ENCODE results near the gene MEGF10.

MEGF10 gene

DNA sequence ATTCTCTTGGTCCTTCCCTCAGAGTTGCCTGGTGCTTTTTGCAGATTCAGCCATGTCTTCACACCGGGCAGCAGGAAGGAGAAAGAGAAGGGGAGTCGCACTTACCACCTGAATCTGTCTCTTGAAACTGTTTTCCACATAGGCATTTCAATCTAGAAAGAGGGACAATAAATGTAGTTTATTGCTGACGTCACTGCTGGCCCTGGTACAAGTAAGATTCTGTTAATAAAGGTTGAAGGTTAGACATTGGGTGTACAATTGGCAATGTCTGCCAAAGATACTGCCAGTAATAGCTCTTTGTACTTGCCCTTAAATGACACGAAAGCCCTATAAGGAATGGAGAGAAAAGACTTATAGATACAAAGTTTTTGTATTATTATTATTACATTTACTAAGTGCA, 72.8 kb downstream of the MEGF10 start:
- in situ Hi-C loops (cut with HindIII; ENCODE audit: low sequenced_read_pairs), result no loop called here

DNA sequence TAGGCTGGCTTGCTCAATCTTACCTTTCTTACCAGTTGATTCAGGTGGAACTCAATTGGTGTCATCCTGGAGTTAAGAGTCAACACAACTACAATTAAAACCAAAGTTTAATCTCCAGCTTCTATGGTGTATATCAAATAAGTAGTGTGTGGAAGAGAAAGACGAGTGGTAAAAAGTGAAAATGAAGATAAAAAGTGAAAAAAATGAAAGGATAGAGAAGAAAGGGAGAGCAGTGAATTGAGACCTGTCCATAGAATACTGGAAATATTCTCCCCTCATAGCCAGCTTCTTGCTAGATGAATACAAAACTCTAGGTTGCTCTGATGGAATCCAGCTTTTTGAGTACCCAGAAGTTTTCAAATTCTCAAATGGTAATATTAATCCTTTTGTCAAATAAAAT, 76.4 kb downstream of the MEGF10 start:
- in situ Hi-C loops (cut with HindIII; ENCODE audit: low sequenced_read_pairs), result no loop called here

DNA sequence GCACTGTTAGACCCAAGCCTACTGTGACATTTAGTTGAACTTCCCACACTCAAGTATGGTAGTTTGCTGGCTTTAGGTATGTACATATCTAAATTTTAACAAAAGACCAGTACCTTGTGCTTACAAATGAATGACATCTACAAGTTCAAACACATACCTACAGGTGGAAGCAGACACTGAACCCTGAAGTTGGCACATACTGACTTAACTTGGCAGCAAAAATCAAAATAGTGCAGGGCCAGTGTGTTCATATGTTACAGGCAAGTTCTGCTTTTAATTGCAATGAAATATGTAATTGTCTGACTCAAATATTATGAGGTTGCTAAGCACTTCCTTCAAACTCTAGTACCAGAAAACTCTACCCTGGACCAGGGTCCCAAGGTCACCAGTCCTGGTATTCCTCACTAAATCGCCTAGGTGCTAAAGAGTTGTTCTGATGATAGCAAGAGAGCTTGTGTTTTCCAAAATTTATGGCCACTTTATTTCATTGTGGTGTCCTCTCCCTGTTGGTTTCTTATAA, 77.4 kb downstream of the MEGF10 start:
- in situ Hi-C loops (cut with HindIII; ENCODE audit: low sequenced_read_pairs), result no loop called here

DNA sequence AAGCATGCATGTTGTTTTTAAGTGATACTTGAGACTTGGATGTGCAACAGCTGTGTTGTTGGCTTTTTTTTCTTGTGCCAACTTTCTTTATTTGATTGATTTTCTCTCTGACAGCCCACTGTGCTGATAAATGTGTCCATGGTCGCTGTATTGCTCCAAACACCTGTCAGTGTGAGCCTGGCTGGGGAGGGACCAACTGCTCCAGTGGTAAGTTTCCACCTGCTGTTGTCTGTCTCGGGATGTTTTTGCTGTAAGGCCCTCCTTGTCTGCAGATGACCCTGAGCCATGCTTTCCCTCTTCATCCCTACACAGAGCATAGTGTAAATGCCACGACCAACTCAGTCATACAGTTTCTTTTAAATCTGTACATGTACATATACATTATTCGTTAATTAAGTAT, 79.2 kb downstream of the MEGF10 start:
- in situ Hi-C loops (cut with HindIII; ENCODE audit: low sequenced_read_pairs), result no loop called here

DNA sequence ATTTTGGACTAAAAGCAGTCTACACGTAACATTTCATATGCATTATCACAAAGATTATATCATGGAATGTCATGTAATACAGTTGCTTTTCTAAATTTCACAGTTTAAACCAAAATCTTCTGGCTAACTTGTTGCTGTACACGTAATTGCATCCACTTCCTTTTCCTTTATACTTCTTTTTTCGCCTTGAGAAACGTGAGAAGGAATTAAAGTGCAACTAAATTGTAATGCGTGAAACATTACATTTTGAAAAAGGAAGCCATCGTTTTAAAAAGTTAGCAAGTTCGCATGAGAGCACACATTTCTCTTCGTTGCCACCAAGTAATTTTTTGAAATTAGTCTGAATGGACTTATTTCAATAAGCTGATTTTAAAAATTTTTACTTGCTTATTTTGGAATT, 80.0 kb downstream of the MEGF10 start:
- in situ Hi-C loops (cut with HindIII; ENCODE audit: low sequenced_read_pairs), result no loop called here

DNA sequence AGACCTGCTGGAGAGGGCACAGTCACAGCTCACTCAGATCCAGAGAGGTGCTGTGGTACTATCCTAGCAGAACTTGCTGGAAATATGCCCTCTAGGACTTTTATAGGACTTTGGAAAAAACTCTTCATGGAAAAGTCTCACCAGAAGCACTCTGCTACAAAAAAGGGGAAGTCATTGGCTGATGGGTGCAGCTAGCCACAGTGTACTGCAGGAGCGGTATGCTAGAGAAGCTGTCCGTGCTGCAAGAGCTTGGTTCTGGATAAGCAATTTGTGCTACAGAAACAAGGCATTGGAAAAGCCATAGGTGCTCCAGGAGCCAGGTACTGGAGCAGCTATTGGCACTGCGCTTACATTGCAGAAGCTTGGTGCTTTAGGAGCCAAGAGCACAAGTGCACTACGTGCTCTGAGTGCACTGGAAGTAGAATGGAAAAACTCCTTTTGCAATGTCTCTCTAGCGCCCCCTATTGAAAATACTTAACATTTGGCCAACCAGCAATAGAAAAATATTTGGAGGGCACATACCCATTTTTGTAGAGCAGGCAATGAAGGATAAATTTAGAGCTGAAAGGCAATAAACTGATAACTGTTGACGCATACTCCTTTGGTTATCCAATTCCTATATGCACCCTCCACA, 83.4 kb downstream of the MEGF10 start:
- in situ Hi-C loops (cut with HindIII; ENCODE audit: low sequenced_read_pairs), result no loop called here

DNA sequence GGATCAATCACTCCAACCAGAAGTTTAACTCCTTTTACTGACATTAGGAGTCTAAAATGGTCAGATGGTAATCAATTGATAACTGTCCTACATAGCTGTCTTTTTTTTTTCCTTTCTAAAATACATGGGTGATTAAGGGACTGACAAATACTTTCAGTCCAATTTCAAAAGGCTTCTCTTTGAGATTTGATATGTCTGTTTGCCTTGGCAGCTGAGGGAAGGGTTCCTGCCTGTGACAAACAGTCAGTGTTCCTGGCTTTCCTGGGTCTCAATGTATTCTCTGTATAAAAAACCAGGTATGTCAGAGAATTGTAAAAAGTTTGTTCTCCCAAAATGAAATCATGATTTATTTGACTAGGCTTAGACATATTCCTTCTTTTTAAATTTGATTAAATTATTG, 84.5 kb downstream of the MEGF10 start:
- in situ Hi-C loops (cut with HindIII; ENCODE audit: low sequenced_read_pairs), result no loop called here

DNA sequence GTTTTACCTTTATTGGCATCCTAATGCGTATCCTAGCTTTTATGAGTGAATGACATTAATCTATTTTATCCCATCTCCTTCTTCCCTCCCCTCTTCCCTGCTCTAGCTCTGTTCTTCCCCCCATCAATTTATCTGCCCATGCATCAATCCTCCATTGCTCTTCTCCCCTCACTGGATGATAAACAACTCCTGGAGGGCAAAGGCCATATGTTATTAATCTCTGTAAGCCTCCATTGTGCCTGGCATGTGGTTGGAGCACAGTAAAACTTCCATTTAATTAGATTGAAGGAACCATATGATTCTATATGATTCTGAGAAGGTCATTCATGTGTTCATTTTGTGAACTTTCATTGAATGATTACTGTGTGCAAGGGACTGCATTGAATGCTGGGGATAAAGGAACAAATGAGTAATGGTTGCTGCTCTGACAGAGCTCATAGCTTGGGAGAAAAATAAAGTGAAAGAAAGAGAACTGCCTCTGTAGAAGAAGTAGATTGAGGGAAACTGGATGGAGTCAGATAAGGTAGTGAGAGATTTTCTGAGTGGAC, 85.0 kb downstream of the MEGF10 start:
- in situ Hi-C loops (cut with HindIII; ENCODE audit: low sequenced_read_pairs), result no loop called here

DNA sequence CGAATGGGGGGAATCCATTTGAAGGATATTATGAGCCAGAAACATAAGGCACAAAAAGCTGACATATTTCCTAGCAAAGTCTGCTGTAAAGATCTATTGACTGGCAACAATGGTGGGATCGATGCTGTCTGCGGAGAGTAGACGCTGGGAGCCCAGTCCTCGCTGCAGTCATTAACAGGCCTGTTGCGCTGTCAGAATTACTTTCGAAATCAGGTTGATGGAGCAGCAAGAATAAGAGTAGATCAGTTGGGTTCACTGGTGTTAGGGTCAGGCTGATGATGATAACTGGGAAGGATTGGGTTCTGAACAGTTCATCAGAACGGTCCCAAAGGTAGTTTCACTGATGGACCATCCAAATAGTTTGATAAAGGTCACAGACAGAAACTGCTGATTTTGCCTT, 87.1 kb downstream of the MEGF10 start:
- in situ Hi-C loops (cut with HindIII; ENCODE audit: low sequenced_read_pairs), result no loop called here

DNA sequence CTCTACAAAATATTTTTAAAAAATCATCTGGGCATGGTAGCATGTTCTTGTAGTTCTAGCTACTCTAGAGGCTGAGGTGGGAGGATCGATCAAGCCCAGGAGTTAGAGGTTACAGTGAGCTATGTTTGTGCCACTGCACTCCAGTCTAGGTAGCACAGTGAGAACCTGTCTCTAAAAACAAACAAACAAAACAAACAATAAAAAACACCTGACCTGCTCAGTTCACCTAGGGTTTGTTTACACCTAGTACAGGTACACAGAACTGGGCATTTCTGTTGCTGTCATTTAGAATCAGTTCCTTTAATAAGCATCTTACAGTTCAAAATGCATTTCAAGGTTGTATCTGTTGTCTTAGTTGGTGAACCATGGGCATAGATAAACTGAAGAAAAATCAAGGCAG, 95.3 kb downstream of the MEGF10 start:
- in situ Hi-C loops (cut with HindIII; ENCODE audit: low sequenced_read_pairs), result no loop called here

DNA sequence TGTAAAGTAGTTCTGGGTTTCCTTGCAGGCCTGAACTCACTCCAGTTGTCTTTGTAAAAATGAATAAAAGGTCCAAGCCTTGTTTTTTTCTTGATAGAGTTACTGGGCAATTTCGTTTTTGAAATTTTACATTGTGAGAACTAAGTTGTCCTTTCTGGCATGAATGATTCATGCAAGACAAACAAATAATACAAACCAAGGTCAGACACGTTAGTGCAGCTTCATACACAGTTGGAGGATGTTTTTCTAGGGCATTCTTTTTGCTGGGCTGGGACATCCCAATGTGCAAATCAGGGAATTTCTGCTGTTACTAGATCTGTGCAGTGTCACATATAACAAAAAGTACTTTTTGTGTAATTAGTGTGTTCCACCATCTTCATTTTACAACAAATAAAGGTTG, 96.0 kb downstream of the MEGF10 start:
- in situ Hi-C loops (cut with HindIII; ENCODE audit: low sequenced_read_pairs), result no loop called here

DNA sequence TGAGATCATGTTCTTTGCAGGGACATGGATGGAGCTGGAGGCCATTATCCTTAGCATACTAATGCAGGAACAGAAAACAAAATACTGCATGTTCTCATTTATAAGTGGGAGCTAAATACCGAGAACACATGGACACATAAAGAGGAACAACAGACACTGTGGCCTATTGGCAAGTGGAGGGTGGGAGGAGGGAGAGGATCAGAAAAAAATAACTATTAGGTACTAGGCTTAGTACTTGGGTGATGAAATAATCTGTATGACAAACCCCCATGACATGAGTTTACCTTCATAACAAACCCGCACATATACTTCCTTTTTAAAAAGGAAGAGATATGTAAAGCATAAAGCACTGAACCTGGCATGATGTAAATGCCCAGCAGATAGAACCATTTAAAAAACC, 99.0 kb downstream of the MEGF10 start:
- in situ Hi-C loops (cut with HindIII; ENCODE audit: low sequenced_read_pairs), result no loop called here

DNA sequence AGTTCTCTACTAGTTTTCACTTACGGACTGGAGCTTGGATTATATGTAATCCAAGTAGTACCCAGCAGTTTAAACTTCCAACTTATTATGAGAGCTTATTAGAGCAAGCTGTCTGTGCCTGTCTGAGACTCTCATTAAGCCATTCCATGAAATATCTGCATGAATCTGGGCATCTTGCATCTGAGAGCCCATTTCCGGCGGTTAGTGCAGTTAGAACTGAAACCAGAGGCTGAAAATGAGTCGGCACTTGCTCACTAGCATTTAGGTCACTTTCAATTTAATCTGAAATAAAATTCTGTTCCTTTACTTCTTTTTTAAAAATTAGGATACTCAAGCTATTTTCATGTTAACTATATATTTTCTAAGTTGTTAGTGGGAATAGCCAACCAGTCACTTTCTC, 102.2 kb downstream of the MEGF10 start:
- in situ Hi-C loops (cut with HindIII; ENCODE audit: low sequenced_read_pairs), result no loop called here

DNA sequence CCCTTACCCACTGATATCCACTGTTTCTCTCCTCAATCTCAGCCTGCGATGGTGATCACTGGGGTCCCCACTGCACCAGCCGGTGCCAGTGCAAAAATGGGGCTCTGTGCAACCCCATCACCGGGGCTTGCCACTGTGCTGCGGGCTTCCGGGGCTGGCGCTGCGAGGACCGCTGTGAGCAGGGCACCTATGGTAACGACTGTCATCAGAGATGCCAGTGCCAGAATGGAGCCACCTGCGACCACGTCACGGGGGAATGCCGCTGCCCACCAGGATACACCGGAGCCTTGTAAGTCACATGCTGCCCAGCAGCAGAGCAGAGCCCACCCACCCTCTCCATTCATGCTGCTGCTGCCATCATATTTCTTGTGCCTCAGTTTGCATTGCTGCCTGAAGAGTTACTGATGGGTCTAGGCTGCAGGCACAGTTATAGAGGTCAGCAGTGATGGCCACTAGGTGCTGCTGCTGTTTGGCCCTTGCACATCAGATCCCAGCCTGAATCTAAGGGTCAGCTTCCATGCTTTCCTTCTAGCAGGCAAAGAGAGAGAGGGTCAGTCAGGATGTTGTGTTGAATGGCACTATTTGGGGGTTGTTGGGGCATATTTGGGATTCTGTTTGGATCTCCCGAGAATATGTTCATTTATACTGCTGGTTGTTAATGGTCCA, 106.0 kb downstream of the MEGF10 start:
- in situ Hi-C loops (cut with HindIII; ENCODE audit: low sequenced_read_pairs), result no loop called here

DNA sequence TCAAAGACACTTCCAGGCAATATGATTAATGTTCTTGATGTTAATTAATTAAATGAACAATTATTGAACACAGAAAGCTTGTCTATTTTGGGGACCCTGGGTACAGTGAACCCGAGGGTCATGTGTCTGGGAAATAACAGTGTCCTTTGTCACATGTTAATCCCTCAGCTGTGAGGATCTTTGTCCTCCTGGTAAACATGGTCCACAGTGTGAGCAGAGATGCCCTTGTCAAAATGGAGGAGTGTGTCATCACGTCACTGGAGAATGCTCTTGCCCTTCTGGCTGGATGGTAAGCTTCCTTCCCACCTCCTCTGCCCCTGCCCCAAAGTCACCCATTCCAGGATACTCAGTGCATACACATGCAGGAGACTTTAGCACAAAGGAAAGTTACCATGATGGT, 107.9 kb downstream of the MEGF10 start:
- in situ Hi-C loops (cut with HindIII; ENCODE audit: low sequenced_read_pairs), result no loop called here

DNA sequence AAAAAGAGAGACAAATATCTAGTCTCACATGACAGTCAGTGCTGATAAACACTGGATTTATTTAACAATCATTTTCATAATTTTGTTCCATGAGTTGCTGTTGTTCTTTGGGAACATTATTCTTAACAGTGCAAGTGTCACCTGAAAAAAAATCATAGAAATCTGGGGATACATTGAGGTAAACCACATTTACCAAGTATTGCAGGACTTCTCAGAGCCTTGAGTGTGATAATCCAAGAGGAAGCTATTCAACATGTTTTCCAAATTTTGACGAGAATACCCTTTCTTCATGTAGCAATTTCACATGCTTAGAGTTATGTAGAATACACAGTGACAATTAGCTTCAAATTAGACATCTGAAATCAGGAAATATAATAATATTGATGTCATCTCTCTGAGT, 108.5 kb downstream of the MEGF10 start:
- in situ Hi-C loops (cut with HindIII; ENCODE audit: low sequenced_read_pairs), result no loop called here

DNA sequence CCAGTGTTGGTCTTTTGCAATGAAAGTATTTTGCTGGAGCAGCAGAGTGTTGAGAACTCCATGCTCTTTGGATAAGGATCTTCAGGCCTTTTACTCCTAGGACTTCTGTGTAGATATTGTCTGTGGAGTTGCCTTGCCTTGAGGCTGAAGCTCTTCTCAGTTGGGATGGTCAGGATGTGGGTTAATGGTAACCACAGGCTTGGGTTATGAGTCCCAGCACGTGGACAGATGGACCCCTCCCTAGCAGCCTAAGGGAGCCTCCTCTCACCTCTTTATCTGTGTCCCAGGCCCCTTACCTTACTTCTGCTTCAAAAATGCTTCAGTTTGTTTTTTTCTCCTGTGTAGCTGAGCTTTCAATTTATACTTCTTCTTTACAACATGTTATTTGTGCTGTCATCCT, 109.9 kb downstream of the MEGF10 start:
- in situ Hi-C loops (cut with HindIII; ENCODE audit: low sequenced_read_pairs), result no loop called here

DNA sequence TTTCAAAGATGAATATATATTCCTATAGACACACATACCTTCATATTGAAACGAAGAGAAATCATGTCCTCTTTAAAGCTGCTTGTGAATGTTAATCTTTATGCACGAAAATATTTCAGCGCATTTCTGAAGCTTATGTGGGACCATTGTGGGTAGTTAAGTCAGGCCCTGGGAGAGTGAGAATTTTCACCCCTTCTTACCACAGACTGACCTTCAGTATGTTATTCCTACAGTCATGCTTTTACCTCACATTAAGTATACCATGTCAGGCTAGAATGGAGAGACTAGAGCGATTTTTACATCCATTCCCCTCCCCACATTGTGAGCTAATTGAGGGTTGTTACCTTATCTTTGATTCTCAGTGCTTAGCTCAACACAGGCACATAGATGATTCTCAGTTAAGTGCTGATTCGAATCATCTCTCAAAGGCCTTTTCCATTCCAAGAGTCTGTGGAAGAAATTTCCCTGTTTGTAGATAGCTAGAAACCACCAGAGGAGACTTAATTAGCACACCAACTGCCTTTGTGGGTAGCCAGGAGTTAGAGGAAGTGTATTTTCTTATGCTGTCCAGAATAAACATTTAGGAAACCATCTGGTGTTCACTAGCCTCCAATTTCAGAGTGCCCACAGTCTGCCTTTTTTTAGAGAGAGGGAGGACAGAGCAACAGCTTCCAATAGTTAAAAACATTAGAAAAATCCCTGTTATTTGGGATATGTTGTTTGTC, 110.5 kb downstream of the MEGF10 start:
- in situ Hi-C loops (cut with HindIII; ENCODE audit: low sequenced_read_pairs), result no loop called here

DNA sequence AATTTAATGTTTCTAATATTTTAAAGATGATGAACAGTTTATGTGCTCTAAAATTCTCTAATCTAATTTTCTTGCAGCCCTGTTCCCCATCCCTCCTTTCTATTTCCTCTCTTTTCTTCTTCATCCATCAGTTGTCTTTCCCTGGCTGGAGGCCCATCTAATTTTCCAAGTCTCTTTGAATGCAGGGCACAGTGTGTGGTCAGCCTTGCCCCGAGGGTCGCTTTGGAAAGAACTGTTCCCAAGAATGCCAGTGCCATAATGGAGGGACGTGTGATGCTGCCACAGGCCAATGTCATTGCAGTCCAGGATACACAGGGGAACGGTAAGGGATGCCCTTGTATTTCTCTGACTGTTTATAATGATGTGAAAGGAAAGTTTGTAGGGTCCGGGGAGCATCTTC, 111.8 kb downstream of the MEGF10 start:
- in situ Hi-C loops (cut with HindIII; ENCODE audit: low sequenced_read_pairs), result no loop called here

DNA sequence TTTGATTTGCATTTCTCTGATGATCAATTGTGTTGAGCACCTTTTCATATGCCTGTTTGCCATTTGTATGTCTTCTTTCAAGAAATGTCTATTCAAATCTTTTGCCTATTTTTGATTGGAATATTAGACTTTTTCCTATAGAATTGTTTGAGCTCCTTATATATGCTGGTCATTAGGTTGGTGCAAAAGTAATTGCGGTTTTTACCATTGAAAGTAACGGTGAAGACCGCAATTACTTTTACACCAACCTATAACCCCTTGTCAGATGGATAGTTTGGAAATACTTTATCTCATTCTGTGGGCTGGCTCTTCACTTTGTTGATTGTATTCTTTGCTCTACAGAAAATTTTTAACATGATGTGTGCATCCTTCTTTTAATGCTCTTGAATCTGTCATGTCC, 113.6 kb downstream of the MEGF10 start:
- in situ Hi-C loops (cut with HindIII; ENCODE audit: low sequenced_read_pairs), result no loop called here

DNA sequence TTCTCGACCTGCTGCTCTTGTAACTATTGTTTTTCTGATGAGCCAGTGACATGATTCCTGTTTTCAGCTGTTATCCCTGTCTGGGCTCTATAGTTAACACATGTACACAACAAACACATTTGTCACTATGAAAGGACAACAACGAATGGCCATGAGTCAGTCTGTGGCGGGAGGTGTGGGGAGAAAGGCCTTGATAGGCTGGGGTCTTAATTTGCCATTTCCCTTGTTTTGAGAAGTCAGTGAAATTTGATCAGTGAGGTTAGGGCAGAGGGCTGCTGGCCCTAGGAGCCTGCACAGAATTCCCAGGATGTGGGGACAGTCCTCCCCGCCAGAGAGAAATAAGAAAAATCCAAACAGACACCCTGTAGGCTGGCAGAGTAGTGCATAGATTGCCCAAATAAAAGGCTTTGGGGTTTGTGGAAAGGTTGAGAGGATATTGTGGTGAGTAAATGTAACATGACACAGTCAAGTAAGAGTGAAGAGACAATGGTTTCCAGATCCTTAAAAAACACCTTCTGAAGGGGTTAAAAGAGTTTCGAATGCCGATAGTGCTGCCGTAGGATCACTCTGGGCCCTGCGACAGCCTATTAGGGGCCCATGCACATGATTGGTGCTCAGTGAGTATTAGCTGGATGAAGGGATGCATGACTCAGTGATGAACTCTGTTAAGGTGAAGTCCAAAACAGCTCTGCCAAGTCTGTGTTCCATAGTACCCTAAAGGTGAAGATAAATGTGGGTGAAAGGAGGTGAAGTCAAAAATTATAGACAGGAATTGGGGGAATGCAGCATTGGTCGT, 115.9 kb downstream of the MEGF10 start:
- in situ Hi-C loops (cut with HindIII; ENCODE audit: low sequenced_read_pairs), result no loop called here

Data from DLD1 (cell line).